ENCODE measurements around the gene RPL22L1.
"Not testable (repeated sequence)": the region's sequence is repeated elsewhere in the genome, so short reads cannot be mapped to it uniquely, and the experiment has no call there.

RPL22L1 gene

GRCh38 chr3:170829546-170830272 is 40.3 kb downstream of the RPL22L1 start:
- no peak for DNase-seq (ENCODE audit: low spot score)

- no peak for DNase-seq (ENCODE audit: low spot score)
Measured at GRCh38 chr3:170826047-170826446, 43.9 kb downstream of the RPL22L1 start.

GRCh38 chr3:170823562-170823961 is 46.4 kb downstream of the RPL22L1 start:
- not testable (repeated sequence) for DNase-seq (ENCODE audit: low spot score)

- not testable (repeated sequence) for DNase-seq (ENCODE audit: low spot score)
Measured at GRCh38 chr3:170818325-170818724, 51.7 kb downstream of the RPL22L1 start.

- not testable (repeated sequence) for DNase-seq (ENCODE audit: low spot score)
Measured at GRCh38 chr3:170817471-170817870, 52.5 kb downstream of the RPL22L1 start.

GRCh38 chr3:170816841-170817240 is 53.2 kb downstream of the RPL22L1 start:
- DNase-seq (ENCODE audit: low spot score) = no peak

- DNase-seq (ENCODE audit: low spot score) = no peak
Measured at GRCh38 chr3:170816341-170816740, 53.7 kb downstream of the RPL22L1 start.

GRCh38 chr3:170815936-170816335 is 54.1 kb downstream of the RPL22L1 start:
- DNase-seq (ENCODE audit: low spot score) = no peak

GRCh38 chr3:170815340-170815739 is 54.7 kb downstream of the RPL22L1 start:
- DNase-seq (ENCODE audit: low spot score) = no peak
